HG03521 (cell line): Measurements from ENCODE around the gene GUK1.

Source experiments
- ATAC-seq: cut with Tn5 transposase; IDR thresholded peaks from one replicate; pipeline ENCODE4 v1.9.1; 2021; ENCODE audit warnings: mild to moderate bottlenecking, moderate library complexity; ENCODE audit not compliant: unreplicated experiment

Gene GUK1

GRCh38 chr1:228149406-228150119 lies 9.5 kb downstream of the GUK1 start, which contains the start of gene GJC2:
Gene GJC2 (plus strand): TSS chr1:228149930. CDS start chr1:228157759, 7,829 bp downstream.
- no peak for ATAC-seq

GRCh38 chr1:228150120-228150460 lies 10.0 kb downstream of the GUK1 start:
- no peak for ATAC-seq

- ATAC-seq = no peak
Observed at GRCh38 chr1:228150461-228151179, 10.5 kb downstream of the GUK1 start.

- no peak for ATAC-seq
Observed at GRCh38 chr1:228151180-228151925, 11.3 kb downstream of the GUK1 start.

- ATAC-seq = no peak
Observed at GRCh38 chr1:228152097-228152917, 12.2 kb downstream of the GUK1 start.

- no peak for ATAC-seq
Observed at GRCh38 chr1:228152918-228153258, 12.8 kb downstream of the GUK1 start.

- no peak for ATAC-seq
Observed at GRCh38 chr1:228154021-228154669, 14.1 kb downstream of the GUK1 start.

- no peak for ATAC-seq
Observed at GRCh38 chr1:228154670-228155571, 14.8 kb downstream of the GUK1 start.

- ATAC-seq = no peak
Observed at GRCh38 chr1:228155596-228156514, 15.8 kb downstream of the GUK1 start.

GRCh38 chr1:228156515-228156881 lies 16.4 kb downstream of the GUK1 start:
- ATAC-seq = no peak

- no peak for ATAC-seq
Observed at GRCh38 chr1:228156941-228157728, 17.1 kb downstream of the GUK1 start.

- ATAC-seq = no peak
Observed at GRCh38 chr1:228157729-228158126, 17.6 kb downstream of the GUK1 start.

- no peak for ATAC-seq
Observed at GRCh38 chr1:228158151-228159007, 18.3 kb downstream of the GUK1 start.

GRCh38 chr1:228159008-228159665 lies 19.1 kb downstream of the GUK1 start:
- no peak for ATAC-seq

GRCh38 chr1:228160201-228160761 lies 20.2 kb downstream of the GUK1 start:
- no peak for ATAC-seq

GRCh38 chr1:228161362-228161761 lies 21.3 kb downstream of the GUK1 start:
- no peak for ATAC-seq
